GM12873 (cell line): ENCODE measurements around the gene FIBIN.

Source experiments
- TF ChIP-seq, protein P1 (sequence below): IDR thresholded peaks from 2 replicates; pipeline ENCODE4 v1.5.1; 2012; ENCODE audit warnings: low read depth, mild to moderate bottlenecking, moderate library complexity, low read length, control low read depth; ENCODE audit not compliant: insufficient read depth; ENCODE audit errors: missing control alignments

FIBIN gene

DNA sequence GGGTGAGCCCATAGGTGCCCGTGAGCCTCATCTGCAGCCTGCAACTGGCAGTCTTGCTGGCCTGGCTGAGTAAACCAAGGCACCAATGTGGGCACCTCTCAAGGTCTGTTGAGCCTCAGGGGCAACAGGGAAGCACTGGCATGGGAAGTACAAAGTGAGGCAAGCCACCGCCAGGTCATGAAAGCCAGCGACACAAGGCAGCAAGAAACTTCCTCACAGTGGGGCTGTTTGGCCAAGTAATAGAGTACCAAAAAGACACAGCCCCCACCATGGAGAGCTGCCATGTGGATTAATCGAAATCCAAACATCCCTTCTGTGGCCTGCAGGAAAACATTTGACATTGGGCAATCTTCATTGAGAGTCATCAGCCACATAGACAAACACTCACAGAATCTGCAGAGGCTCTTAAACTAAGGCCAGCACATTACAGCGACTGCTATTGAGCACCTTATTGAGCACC is 43.6 kb upstream of the FIBIN start:
- TF ChIP-seq, protein P1, sequence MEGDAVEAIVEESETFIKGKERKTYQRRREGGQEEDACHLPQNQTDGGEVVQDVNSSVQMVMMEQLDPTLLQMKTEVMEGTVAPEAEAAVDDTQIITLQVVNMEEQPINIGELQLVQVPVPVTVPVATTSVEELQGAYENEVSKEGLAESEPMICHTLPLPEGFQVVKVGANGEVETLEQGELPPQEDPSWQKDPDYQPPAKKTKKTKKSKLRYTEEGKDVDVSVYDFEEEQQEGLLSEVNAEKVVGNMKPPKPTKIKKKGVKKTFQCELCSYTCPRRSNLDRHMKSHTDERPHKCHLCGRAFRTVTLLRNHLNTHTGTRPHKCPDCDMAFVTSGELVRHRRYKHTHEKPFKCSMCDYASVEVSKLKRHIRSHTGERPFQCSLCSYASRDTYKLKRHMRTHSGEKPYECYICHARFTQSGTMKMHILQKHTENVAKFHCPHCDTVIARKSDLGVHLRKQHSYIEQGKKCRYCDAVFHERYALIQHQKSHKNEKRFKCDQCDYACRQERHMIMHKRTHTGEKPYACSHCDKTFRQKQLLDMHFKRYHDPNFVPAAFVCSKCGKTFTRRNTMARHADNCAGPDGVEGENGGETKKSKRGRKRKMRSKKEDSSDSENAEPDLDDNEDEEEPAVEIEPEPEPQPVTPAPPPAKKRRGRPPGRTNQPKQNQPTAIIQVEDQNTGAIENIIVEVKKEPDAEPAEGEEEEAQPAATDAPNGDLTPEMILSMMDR, result no peak

DNA sequence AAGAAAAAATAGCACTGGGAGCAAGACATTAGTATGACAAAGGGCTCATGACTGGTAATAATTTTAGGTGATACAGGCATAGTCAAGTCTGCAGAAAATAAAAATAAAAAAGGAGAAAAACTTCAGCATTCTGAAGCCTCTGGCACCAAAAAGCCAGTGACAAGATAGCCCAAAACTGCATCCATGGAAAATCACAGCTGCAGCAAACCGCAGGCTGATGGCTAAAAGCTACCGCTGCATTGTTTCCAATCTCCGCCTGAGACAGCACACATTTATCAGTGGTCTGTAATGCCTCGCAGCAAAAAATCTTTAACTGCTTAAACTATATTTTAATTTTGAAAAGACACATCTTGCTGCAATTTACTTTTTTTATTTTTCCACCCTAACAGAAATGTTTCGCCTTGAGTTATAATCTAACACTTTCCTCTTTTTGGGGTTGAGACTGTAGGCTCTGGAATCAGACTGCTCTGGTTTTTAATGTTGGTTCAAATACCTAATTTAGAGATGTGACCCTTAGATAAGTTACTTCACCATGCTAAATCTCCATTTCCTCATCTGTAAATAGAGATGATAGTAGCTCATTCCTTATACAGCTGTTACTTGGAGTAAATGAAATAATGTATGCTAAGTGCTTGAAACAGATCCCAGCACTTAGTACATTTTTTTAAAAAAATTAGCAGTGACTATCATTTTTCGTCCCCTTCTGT is 42.0 kb upstream of the FIBIN start:
- TF ChIP-seq, protein P1, result no peak

DNA sequence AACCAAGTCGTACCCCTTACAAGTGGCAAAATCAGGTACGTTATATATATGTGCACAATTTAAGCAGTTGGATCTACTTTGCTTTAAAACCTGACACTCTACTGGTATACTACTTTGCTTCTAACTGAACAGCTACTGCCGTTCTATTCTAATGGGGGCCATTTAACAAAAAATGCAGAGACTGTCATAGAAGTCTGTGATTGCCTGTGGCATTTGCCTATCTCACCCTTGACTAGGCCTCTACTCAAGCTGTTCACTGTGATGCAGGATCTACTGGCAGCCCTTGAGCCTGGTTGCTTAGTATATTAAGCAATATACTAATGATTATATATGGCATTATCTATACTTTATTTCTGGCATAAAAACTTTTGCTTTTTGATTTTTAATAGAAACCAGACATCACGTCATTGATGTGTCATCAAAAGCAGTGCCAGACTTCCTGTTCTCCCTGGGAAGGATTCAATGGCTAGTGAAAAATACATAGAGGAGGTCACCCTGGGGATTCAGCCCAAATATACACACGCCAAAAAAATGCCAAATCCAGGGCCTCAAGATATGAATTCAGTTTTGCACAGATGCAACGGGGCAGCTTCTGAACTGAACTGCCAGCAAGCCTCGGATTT is 40.0 kb upstream of the FIBIN start:
- TF ChIP-seq, protein P1, result no peak

DNA sequence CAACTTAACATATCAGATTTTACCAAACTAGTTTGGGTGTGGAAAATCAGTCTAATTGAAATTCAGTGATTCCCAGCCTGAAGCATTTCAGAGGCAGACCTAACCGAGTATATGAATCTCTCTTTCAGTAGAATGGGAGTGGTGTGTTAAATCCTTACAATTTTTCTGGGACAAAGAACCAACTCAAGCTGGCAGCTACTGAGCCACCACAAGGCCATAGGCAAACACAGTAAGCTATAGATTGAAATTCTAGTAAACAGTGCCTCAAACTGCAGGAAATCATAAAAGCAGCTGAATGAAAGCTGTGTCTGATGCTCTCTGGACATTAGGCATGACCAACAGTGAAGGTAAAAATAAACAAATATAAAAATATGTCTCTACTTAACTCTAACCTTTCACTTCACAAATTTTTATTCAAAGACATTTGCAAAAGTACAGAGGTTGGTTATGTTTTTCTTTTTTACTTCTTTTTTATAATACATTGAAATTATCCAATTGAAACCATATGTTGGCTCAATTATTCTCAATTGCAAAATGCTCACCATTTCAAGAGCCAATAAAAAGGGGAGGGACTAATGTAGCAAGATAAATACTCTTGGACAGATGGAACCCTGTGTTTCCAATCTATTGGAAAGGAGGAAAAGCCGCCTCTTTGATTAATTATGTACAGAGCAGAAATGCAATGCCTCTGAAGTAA is 35.8 kb upstream of the FIBIN start:
- TF ChIP-seq, protein P1, result no peak

DNA sequence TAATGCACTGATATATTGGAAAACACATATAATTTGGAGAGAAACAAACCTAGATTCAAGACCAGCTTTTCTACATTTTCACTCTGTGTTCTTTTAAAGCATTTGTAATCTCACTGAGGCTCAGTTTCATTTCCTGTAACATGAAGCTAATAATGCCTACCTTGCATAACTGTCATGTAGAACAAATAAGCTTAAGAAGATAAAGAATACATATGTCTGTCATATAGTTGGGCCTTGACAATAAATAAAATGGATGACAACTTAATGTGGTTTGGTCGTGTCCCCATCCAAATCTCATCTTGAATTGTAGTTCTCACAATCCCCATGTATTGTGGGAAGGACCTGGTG is 35.2 kb upstream of the FIBIN start:
- TF ChIP-seq, protein P1, result no peak

DNA sequence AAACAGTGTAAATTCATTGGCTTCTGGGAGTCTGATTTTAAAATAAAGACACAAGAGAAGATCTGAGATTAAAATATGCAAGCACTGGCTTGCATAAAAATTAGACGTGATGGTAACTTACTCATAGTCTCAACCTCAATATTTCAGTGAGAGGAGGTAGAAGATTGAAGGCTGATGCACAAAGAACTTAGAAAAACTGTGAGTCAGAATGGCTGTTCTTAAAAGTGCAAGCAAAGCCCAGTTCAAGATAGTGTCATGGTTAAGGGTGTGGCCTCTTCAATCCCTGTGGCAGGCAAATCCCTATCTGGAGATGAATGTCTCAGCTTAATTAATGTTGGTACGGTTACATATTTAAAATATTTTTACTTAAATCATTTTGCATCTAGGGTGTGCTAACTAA is 33.6 kb upstream of the FIBIN start:
- TF ChIP-seq, protein P1, result no peak

DNA sequence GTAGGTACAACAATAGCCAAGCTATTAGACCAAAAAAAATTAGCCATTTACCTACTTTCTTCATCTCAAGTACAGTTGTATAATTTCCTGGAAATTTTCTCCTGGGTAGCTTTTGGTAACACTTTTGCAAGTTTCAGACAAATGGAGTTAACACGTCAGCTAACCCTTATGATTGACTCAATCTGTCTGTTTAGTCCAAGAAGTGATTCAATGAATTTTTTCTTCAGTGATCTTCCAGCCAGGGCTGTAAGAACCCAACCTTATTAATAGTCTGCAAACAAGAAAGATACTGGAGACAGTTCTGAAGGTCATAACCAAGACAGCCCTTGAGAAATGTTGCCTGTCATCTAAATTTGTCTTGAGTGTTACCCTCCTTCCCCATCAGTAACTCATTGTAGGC is 30.1 kb upstream of the FIBIN start:
- TF ChIP-seq, protein P1, result no peak
